ENCODE data around the gene FRAT2. TPM values are rescaled to one million over a fixed set of nuclear protein-coding genes. Genes with fewer than 3 reads are reported as not detected.
A peak's percentile ranks its signal among the peaks of the same experiment; 100 is the strongest.

FRAT2 gene
- total RNA-seq, 1 donor from 2014 or later = 38.7 TPM

GRCh38 chr10:97341416-97341815 lies 6.9 kb upstream of the FRAT2 start:
- H3K9me3 Mint-ChIP-seq (ENCODE audit: low read depth) = no peaks in the 10 kb centered on the region
- peaks cover 16% of the 10 kb centered on the region for H3K4me1 Mint-ChIP-seq (ENCODE audit: low read depth)
- DNase-seq (ENCODE audit: low spot score, unreplicated experiment) = no peak

GRCh38 chr10:97338041-97338440 lies 3.5 kb upstream of the FRAT2 start:
- no peak overlapping the region for H3K4me3 Mint-ChIP-seq (ENCODE audit: low read depth)
- peaks cover 26% of the 10 kb centered on the region for H3K4me1 Mint-ChIP-seq (ENCODE audit: low read depth)
- no peak for DNase-seq (ENCODE audit: low spot score, unreplicated experiment)
- no peak for TF ChIP-seq CTCF (IDR thresholded peaks at IDR 0.05; ENCODE audit: unreplicated experiment)
- peak overlapping the region; percentile 92 for H3K27ac Mint-ChIP-seq
- H3K27me3 Mint-ChIP-seq = no peaks in the 10 kb centered on the region
- H3K36me3 Mint-ChIP-seq (ENCODE audit: insufficient read depth) = no peaks in the 10 kb centered on the region
- no peaks in the 10 kb centered on the region for H3K9me3 Mint-ChIP-seq (ENCODE audit: low read depth)

More at GRCh38 chr10:97341416-97341815, 6.9 kb upstream of the FRAT2 start:
- Mint-ChIP-seq H3K4me3 (ENCODE audit: low read depth) (no peak overlapping the region), H3K27me3 (no peaks in the 10 kb centered on the region), H3K27ac (peak overlapping the region; percentile 38), H3K36me3 (ENCODE audit: insufficient read depth) (no peaks in the 10 kb centered on the region)
- TF ChIP-seq CTCF (IDR thresholded peaks at IDR 0.05; ENCODE audit: unreplicated experiment) = no peak

GRCh38 chr10:97336942-97337831 lies 2.7 kb upstream of the FRAT2 start:
- Mint-ChIP-seq H3K27ac (peak overlapping the region; percentile 92), H3K4me3 (ENCODE audit: low read depth) (peak overlapping the region; percentile 41), H3K36me3 (ENCODE audit: insufficient read depth) (no peaks in the 10 kb centered on the region), H3K9me3 (ENCODE audit: low read depth) (no peaks in the 10 kb centered on the region), H3K4me1 (ENCODE audit: low read depth) (peaks cover 29% of the 10 kb centered on the region), H3K27me3 (no peaks in the 10 kb centered on the region)
- no peak for TF ChIP-seq CTCF (IDR thresholded peaks at IDR 0.05; ENCODE audit: unreplicated experiment)
- no peak for DNase-seq (ENCODE audit: low spot score, unreplicated experiment)

- no peak for DNase-seq (ENCODE audit: low spot score, unreplicated experiment)
- TF ChIP-seq CTCF (IDR thresholded peaks at IDR 0.05; ENCODE audit: unreplicated experiment) = no peak
- H3K4me3 Mint-ChIP-seq (ENCODE audit: low read depth) = peak overlapping the region; percentile 61
- peaks cover 35% of the 10 kb centered on the region for H3K4me1 Mint-ChIP-seq (ENCODE audit: low read depth)
- H3K27ac Mint-ChIP-seq = peak overlapping the region; percentile 92
- no peaks in the 10 kb centered on the region for H3K36me3 Mint-ChIP-seq (ENCODE audit: insufficient read depth)
- H3K9me3 Mint-ChIP-seq (ENCODE audit: low read depth) = no peaks in the 10 kb centered on the region
- no peaks in the 10 kb centered on the region for H3K27me3 Mint-ChIP-seq
Measured at GRCh38 chr10:97336446-97336845, 1.9 kb upstream of the FRAT2 start.

GRCh38 chr10:97336006-97336405 lies 1.5 kb upstream of the FRAT2 start:
- peak overlapping the region; percentile 61 for H3K4me3 Mint-ChIP-seq (ENCODE audit: low read depth)
- peak overlapping the region; percentile 92 for H3K27ac Mint-ChIP-seq
- TF ChIP-seq CTCF (IDR thresholded peaks at IDR 0.05; ENCODE audit: unreplicated experiment) = no peak
- DNase-seq (ENCODE audit: low spot score, unreplicated experiment) = no peak
- H3K36me3 Mint-ChIP-seq (ENCODE audit: insufficient read depth) = peaks cover 2% of the 10 kb centered on the region
- peaks cover 38% of the 10 kb centered on the region for H3K4me1 Mint-ChIP-seq (ENCODE audit: low read depth)
- H3K9me3 Mint-ChIP-seq (ENCODE audit: low read depth) = no peaks in the 10 kb centered on the region
- H3K27me3 Mint-ChIP-seq = no peaks in the 10 kb centered on the region
